Measurements from ENCODE around the gene RAB11A. TPM values are rescaled to one million over a fixed set of nuclear protein-coding genes. Genes with fewer than 3 reads are reported as not detected.

The RAB11A gene
- total RNA-seq: 10 to 100 TPM; 84.7 to 97.1 (median 87.5) TPM
- total RNA-seq (2013): 191 TPM

DNA sequence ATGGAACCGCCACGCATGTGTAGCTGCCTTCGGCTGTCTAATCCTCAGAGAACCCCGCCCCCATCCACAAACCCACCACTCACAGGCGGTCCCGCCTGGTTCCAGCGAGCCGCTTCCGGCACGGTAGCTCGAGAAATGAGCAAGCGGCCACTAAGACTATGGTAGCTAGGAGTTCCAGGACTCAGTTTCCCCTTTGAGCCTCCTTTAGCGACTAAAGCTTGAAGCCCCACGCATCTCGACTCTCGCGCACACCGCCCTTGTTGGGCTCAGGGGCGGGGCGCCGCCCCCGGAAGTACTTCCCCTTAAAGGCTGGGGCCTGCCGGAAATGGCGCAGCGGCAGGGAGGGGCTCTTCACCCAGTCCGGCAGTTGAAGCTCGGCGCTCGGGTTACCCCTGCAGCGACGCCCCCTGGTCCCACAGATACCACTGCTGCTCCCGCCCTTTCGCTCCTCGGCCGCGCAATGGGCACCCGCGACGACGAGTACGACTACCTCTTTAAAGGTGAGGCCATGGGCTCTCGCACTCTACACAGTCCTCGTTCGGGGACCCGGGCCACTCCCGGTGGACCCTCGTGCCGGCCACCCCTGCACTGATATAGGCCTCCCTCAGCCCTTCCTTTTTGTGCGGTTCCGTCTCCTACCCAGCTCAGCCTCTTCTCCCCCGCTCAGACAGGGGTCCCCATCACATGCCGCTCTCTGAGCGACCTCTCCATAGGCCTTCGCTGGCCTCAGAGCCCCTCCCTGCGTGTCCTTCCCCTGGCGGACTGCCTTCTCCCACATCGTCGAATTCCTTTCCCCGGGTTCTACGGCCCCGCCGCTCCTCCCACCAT, at the start of gene RAB11A:
Gene RAB11A, plus strand, starts transcription at position 366 of the 828 bp plus-strand sequence. Its CDS starts 95 bp downstream, at position 461.
- H3K27me3 ChIP-seq (ENCODE audit: control insufficient read depth, insufficient read depth, low read length): no peaks in the 10 kb centered on the region
- H3K27ac ChIP-seq (ENCODE audit: low read length): peak within 1 kb of the TSS; percentile 82
- H3K36me3 ChIP-seq (ENCODE audit: control insufficient read depth, insufficient read depth, low read length): peaks cover under 1% of the 10 kb centered on the region
- peak within 1 kb of the TSS; percentile 85 for H3K4me3 ChIP-seq (ENCODE audit: low read length)
- peak within 1 kb of the TSS; percentile 98 to 100 for H3K27ac Mint-ChIP-seq
- ATAC-seq (peak; percentile 90 to 98 (median 93)), DNase-seq (peak; percentile 94 to 98)
- no peaks in the 10 kb centered on the region for H3K9me3 ChIP-seq (ENCODE audit: control insufficient read depth, insufficient read depth, low read length)
- no peaks in the 10 kb centered on the region for H3K27me3 Mint-ChIP-seq (ENCODE audit: low read depth in 2 of 2)
- no peaks in the 10 kb centered on the region for H3K9me3 Mint-ChIP-seq
- intact Hi-C loops (cut with micrococcal nuclease): loop anchor here (1.0 to 2.0 kb wide), 3 partner anchors 77 to 352 kb away; partner anchors contain the start of genes DENND4A, DPP8 and INTS14
- peaks cover 11% of the 10 kb centered on the region for H3K4me1 ChIP-seq (ENCODE audit: control insufficient read depth, insufficient read depth, low read length)
- H3K36me3 Mint-ChIP-seq: no peaks in the 10 kb centered on the region
- under 1% methylated on average over 62 of the region's 62 CpGs for WGBS (ENCODE audit: insufficient coverage)
- H3K4me1 Mint-ChIP-seq: peaks cover 31 to 40% of the 10 kb centered on the region in 2 donors
- TF ChIP-seq, protein P1, sequence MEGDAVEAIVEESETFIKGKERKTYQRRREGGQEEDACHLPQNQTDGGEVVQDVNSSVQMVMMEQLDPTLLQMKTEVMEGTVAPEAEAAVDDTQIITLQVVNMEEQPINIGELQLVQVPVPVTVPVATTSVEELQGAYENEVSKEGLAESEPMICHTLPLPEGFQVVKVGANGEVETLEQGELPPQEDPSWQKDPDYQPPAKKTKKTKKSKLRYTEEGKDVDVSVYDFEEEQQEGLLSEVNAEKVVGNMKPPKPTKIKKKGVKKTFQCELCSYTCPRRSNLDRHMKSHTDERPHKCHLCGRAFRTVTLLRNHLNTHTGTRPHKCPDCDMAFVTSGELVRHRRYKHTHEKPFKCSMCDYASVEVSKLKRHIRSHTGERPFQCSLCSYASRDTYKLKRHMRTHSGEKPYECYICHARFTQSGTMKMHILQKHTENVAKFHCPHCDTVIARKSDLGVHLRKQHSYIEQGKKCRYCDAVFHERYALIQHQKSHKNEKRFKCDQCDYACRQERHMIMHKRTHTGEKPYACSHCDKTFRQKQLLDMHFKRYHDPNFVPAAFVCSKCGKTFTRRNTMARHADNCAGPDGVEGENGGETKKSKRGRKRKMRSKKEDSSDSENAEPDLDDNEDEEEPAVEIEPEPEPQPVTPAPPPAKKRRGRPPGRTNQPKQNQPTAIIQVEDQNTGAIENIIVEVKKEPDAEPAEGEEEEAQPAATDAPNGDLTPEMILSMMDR (IDR thresholded peaks at IDR 0.05): peak; percentile 61
- peak within 1 kb of the TSS; percentile 99 for H3K4me3 Mint-ChIP-seq

DNA sequence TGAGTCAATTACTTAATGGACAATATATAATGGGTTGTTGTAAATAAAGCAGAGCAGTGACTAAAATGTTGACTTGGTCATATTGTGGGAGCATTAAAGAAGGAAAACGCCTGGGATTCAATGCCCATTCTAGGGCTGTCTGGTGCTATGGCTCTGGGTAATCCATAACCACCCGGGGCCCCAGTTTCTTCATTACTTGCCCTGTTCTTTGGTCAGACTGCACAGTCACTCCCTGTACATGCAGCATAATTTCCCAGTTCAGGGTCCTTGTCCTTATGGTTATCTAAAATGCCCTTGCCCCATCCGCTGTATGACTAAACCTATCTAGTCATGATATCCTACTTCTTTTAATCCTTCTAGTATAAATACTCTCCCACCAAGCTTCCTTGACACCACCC, 49.7 kb upstream of the RAB11A start:
- H3K27ac ChIP-seq (ENCODE audit: low read length): peak overlapping the region; percentile 96
- H3K9me3 ChIP-seq (ENCODE audit: control insufficient read depth, insufficient read depth, low read length): no peaks in the 10 kb centered on the region
- Mint-ChIP-seq H3K4me1 (peaks cover 46 to 51% of the 10 kb centered on the region in 2 donors), H3K9me3 (peaks cover 0 to 2% of the 10 kb centered on the region in 2 donors), H3K36me3 (no peaks in the 10 kb centered on the region), H3K4me3 (peak overlapping the region; percentile 89), H3K27ac (peak overlapping the region; percentile 96 to 100), H3K27me3 (ENCODE audit: low read depth in 2 of 2) (no peaks in the 10 kb centered on the region)
- intact Hi-C loops (cut with micrococcal nuclease): loop anchor here (1.0 to 2.0 kb wide), 3 partner anchors 13 to 38 kb away; partner anchors contain the start of gene DENND4A
- H3K4me3 ChIP-seq (ENCODE audit: low read length): no peak overlapping the region
- peak in 1 of 2 donors; percentile 41 for DNase-seq
- no peaks in the 10 kb centered on the region for H3K36me3 ChIP-seq (ENCODE audit: control insufficient read depth, insufficient read depth, low read length)
- TF ChIP-seq, protein P1 (IDR thresholded peaks at IDR 0.05): no peak
- peak in 2 of 3 donors; percentile 21 to 26 for ATAC-seq
- 99% methylated on average over 3 of the region's 3 CpGs for WGBS (ENCODE audit: insufficient coverage)
- peaks cover 49% of the 10 kb centered on the region for H3K4me1 ChIP-seq (ENCODE audit: control insufficient read depth, insufficient read depth, low read length)
- H3K27me3 ChIP-seq (ENCODE audit: control insufficient read depth, insufficient read depth, low read length): no peaks in the 10 kb centered on the region

GRCh38 chr15:65821070-65821469, 48.2 kb upstream of the RAB11A start:
- H3K9me3 ChIP-seq (ENCODE audit: control insufficient read depth, insufficient read depth, low read length): no peaks in the 10 kb centered on the region

More at GRCh38 chr15:65821070-65821469, 48.2 kb upstream of the RAB11A start:
- Histone ChIP-seq H3K36me3 (ENCODE audit: control insufficient read depth, insufficient read depth, low read length) (no peaks in the 10 kb centered on the region), H3K4me3 (ENCODE audit: low read length) (no peak overlapping the region), H3K4me1 (ENCODE audit: control insufficient read depth, insufficient read depth, low read length) (peaks cover 47% of the 10 kb centered on the region), H3K27me3 (ENCODE audit: control insufficient read depth, insufficient read depth, low read length) (no peaks in the 10 kb centered on the region), H3K27ac (ENCODE audit: low read length) (peak overlapping the region; percentile 96)
- Mint-ChIP-seq H3K9me3 (peaks cover 0 to 2% of the 10 kb centered on the region in 2 donors), H3K27ac (peak overlapping the region; percentile 96 to 100), H3K27me3 (ENCODE audit: low read depth in 2 of 2) (no peaks in the 10 kb centered on the region), H3K4me3 (peak overlapping the region; percentile 21), H3K4me1 (peaks cover 44 to 49% of the 10 kb centered on the region in 2 donors), H3K36me3 (no peaks in the 10 kb centered on the region)
- intact Hi-C loops (cut with micrococcal nuclease): no loop called here
- DNase-seq: no peak
- no peak for ATAC-seq
- TF ChIP-seq, protein P1 (IDR thresholded peaks at IDR 0.05): no peak
